Erythroblast (primary cell): ENCODE results near the gene SETBP1.
"Not testable (repeated sequence)": the region's sequence is repeated elsewhere in the genome, so short reads cannot be mapped to it uniquely, and the experiment has no call there.

Experiments
- GATA1 ChIP-seq: IDR thresholded peaks from 2 replicates; pipeline ENCODE4 v1.6.1; 2011; ENCODE audit warnings: low read depth, mild to moderate bottlenecking, control low read depth, low read length, moderate library complexity
- POLR2A ChIP-seq: IDR thresholded peaks from 2 replicates; pipeline ENCODE4 v1.6.1; 2011; ENCODE audit warnings: mild to moderate bottlenecking, low read length

DNA sequence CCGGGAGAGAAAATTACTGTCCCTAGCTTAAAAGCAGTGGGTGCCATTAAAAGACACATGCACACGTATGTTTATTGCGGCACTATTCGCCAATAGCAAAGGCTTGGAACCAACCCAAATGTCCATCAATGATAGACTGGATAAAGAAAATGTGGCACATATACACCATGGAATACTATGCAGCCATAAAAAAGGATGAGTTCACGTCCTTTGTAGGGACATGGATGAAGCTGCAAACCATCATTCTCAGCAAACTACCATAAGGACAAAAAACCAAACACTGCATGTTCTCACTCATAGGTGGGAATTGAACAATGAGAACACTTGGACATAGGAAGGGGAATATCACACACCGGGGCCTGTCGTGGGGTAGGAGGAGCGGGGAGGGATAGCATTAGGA, 120.1 kb downstream of the SETBP1 start:
- not testable (repeated sequence) for TF ChIP-seq POLR2A, GATA1
